OCI-LY3 (cell line): Measurements from ENCODE around the gene CMTM4.

Experiments used
- EZH2phosphoT487 ChIP-seq: fragments of 200-600 bp; shearing (Covaris generic); IDR thresholded peaks from 2 replicates; pipeline ENCODE4 v1.6.1; 2018; ENCODE audit warnings: antibody characterized with exemption, mixed run types, low read depth
- TF ChIP-seq, protein P1 (sequence below): fragments of 200-600, 300-600 bp; sonication (generic); IDR thresholded peaks from 2 replicates; pipeline ENCODE4 v1.5.1; 2014; ENCODE audit warnings: antibody characterized with exemption, low read length, low read depth

DNA sequence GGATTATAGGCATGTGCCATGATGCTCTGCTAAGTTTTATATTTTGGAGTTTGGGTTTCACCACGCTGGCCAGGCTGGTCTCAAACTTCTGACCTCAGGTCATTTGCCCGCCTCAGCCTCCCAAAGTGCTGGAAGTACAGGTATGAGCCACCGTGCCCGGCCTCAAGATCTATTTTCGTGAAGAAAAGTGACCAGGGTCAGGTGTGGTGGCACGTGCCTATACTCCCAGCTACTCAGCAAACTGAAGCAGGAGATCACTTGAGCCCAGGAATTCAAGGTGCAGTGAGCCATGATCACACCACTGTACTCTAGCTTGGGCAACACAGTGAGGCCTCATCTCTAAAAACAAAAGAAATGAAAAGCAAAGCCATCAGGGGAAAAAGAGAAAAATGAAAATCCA, 18.7 kb downstream of the CMTM4 start:
- TF ChIP-seq, protein P1, sequence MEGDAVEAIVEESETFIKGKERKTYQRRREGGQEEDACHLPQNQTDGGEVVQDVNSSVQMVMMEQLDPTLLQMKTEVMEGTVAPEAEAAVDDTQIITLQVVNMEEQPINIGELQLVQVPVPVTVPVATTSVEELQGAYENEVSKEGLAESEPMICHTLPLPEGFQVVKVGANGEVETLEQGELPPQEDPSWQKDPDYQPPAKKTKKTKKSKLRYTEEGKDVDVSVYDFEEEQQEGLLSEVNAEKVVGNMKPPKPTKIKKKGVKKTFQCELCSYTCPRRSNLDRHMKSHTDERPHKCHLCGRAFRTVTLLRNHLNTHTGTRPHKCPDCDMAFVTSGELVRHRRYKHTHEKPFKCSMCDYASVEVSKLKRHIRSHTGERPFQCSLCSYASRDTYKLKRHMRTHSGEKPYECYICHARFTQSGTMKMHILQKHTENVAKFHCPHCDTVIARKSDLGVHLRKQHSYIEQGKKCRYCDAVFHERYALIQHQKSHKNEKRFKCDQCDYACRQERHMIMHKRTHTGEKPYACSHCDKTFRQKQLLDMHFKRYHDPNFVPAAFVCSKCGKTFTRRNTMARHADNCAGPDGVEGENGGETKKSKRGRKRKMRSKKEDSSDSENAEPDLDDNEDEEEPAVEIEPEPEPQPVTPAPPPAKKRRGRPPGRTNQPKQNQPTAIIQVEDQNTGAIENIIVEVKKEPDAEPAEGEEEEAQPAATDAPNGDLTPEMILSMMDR, result no peak
- no peak for TF ChIP-seq EZH2phosphoT487
